ENCODE results near the gene ITGAX. TPM values are rescaled to one million over a fixed set of nuclear protein-coding genes. Genes with fewer than 3 reads are reported as not detected.

The ITGAX gene
- total RNA-seq, result under 0.01 and 0.28 TPM in 2 replicates

GRCh38 chr16:31354394-31355291 lies at the start of gene ITGAX:
TSS of gene ITGAX (plus strand) at chr16:31355176. CDS start at chr16:31355255, 79 bp downstream.

GRCh38 chr16:31393056-31393455 lies 38.1 kb downstream of the ITGAX start, which contains the start of gene ITGAD:
TSS of gene ITGAD (plus strand) at chr16:31393335. CDS start at chr16:31393361, 26 bp downstream.

GRCh38 chr16:31428279-31428597 lies 73.3 kb downstream of the ITGAX start, which contains the start of gene COX6A2:
TSS of gene COX6A2 (minus strand) at chr16:31428360. CDS start at chr16:31428325, 35 bp downstream.

Other genes with a start within 250 kb of the ITGAX start
- 18.0 and 24.2 TPM in 2 replicates for gene BCKDK, start 246.8 kb upstream of the ITGAX start, total RNA-seq
- gene KAT8, start 237.5 kb upstream of the ITGAX start, total RNA-seq, result 29.7 and 35.2 TPM in 2 replicates
- gene PRSS8, start 219.4 kb upstream of the ITGAX start, total RNA-seq, result not detected in 2 replicates
- 0.38 and 0.85 TPM in 2 replicates for gene PRSS36, start 205.1 kb upstream of the ITGAX start, total RNA-seq
- 37.8 and 90.7 TPM in 2 replicates for gene FUS, start 175.0 kb upstream of the ITGAX start, total RNA-seq
- gene PYCARD, start 152.4 kb upstream of the ITGAX start, total RNA-seq, result 26.2 and 40.5 TPM in 2 replicates
- under 0.01 TPM in 1 of 2 replicates, not detected in the other for gene TRIM72, start 141.1 kb upstream of the ITGAX start, total RNA-seq
- gene PYDC1, start 138.0 kb upstream of the ITGAX start, total RNA-seq, result not detected in 2 replicates
- under 0.01 TPM in 1 of 2 replicates, not detected in the other for gene ITGAM, start 95.2 kb upstream of the ITGAX start, total RNA-seq
- not detected in 2 replicates for gene ITGAD, start 38.2 kb downstream of the ITGAX start, total RNA-seq
- gene COX6A2, start 73.2 kb downstream of the ITGAX start, total RNA-seq, result not detected in 2 replicates
- gene ZNF843, start 87.6 kb downstream of the ITGAX start, total RNA-seq, result 0.38 and 0.56 TPM in 2 replicates
- 5.1 and 8.4 TPM in 2 replicates for gene ARMC5, start 104.3 kb downstream of the ITGAX start, total RNA-seq
- gene TGFB1I1, start 117.0 kb downstream of the ITGAX start, total RNA-seq, result 21.4 and 28.8 TPM in 2 replicates
- under 0.01 and 0.19 TPM in 2 replicates for gene SLC5A2, start 127.9 kb downstream of the ITGAX start, total RNA-seq
- 47.0 and 55.0 TPM in 2 replicates for gene RUSF1, start 153.2 kb downstream of the ITGAX start, total RNA-seq
- gene AHSP, start 172.7 kb downstream of the ITGAX start, total RNA-seq, result not detected in 2 replicates

Data from regular cardiac myocyte (primary cell).